Endodermal cell (in vitro differentiated cells): Measurements from ENCODE around the gene PRRT3. TPM values are rescaled to one million over a fixed set of nuclear protein-coding genes. Genes with fewer than 3 reads are reported as not detected.

Experiments used
- DNase-seq: peaks from one replicate; pipeline ENCODE4 v3.0.0-alpha.2; 2017
- H3K27ac ChIP-seq: 2 replicates; pipeline ENCODE4 v1.5.1; 2013; ENCODE audit warnings: mild to moderate bottlenecking, low read depth, low read length, moderate library complexity
- H3K27me3 ChIP-seq: 2 replicates; pipeline ENCODE4 v1.6.1; 2013; ENCODE audit warnings: mild to moderate bottlenecking, low read length, moderate library complexity; ENCODE audit not compliant: insufficient read depth, control insufficient read depth, poor library complexity, severe bottlenecking
- H3K36me3 ChIP-seq: 2 replicates; pipeline ENCODE4 v1.7.0; 2013; ENCODE audit warnings: mild to moderate bottlenecking, low read length, moderate library complexity; ENCODE audit not compliant: control insufficient read depth, insufficient read depth
- H3K4me1 ChIP-seq: one replicate; pipeline ENCODE4 v1.7.0; 2013; ENCODE audit warnings: low read length; ENCODE audit not compliant: control insufficient read depth, insufficient read depth
- H3K4me3 ChIP-seq: 2 replicates; pipeline ENCODE4 v1.5.1; 2013; ENCODE audit warnings: mild to moderate bottlenecking, low read length, moderate library complexity
- H3K9ac ChIP-seq: 2 replicates; pipeline ENCODE4 v1.6.1; 2013; ENCODE audit warnings: mild to moderate bottlenecking, low read length, moderate library complexity; ENCODE audit not compliant: poor library complexity, severe bottlenecking; ENCODE audit errors: extremely low read depth
- H3K9me3 ChIP-seq: 2 replicates; pipeline ENCODE4 v1.6.1; 2013; ENCODE audit warnings: mild to moderate bottlenecking, low read length, moderate library complexity; ENCODE audit not compliant: control insufficient read depth
- H3K27ac Mint-ChIP-seq: 2 replicates; pipeline ENCODE4 v1.8.0; 2020; ENCODE audit warnings: mixed read lengths
- H3K27me3 Mint-ChIP-seq: 2 replicates; pipeline ENCODE4 v1.8.0; 2021; ENCODE audit warnings: mild to moderate bottlenecking, mixed read lengths; ENCODE audit not compliant: insufficient read depth
- H3K36me3 Mint-ChIP-seq: 2 replicates; pipeline ENCODE4 v1.8.0; 2020; ENCODE audit warnings: low read depth, mixed read lengths
- H3K4me1 Mint-ChIP-seq: 2 replicates; pipeline ENCODE4 v1.8.0; 2020; ENCODE audit warnings: mixed read lengths
- H3K4me3 Mint-ChIP-seq: 2 replicates; pipeline ENCODE4 v1.8.0; 2020; ENCODE audit warnings: mild to moderate bottlenecking, moderate library complexity, mixed read lengths
- H3K9me3 Mint-ChIP-seq: 2 replicates; pipeline ENCODE4 v1.8.0; 2020; ENCODE audit warnings: mild to moderate bottlenecking, mixed read lengths
- CTCF ChIP-seq: fragments of 200-600 bp; sonication (generic); conservative IDR thresholded peaks from 2 replicates; pipeline ENCODE4 v1.5.0; 2021; ENCODE audit warnings: antibody characterized with exemption, mild to moderate bottlenecking
- WGBS, 2 experiments: methylation state at CpG; one replicate each; pipeline versions ENCODE4 v1.1.5 to v1.1.7; 2013; ENCODE audit warnings: missing lambda C conversion rate in 2 of 2, mixed read lengths in 1 of 2; ENCODE audit not compliant: insufficient coverage in 1 of 2, insufficient read length in 1 of 2; 5-methylcytosine and 5-hydroxymethylcytosine counted together
- total RNA-seq, 2 donors: library from RNA; stranded (reverse); fragmentation: NEBNext Ultra II Directional in 1 of 2; extraction: Animal tissue kit (Norgen Biotek cat#: 25700) in 1 of 2; gene quantifications; 2 replicates in 1 of 2; 3 replicates in 1 of 2; pipeline ENCODE4 v1.2.1, GENCODE V29; 2021

PRRT3 gene
- total RNA-seq, 2 donors from 2014 or later, result 7.4 to 11.3 TPM

GRCh38 chr3:9918261-9919038, 33.8 kb downstream of the PRRT3 start:
- H3K9me3 ChIP-seq, result no peaks in the 10 kb centered on the region
- Mint-ChIP-seq H3K4me1 (peaks cover 16% of the 10 kb centered on the region), H3K9me3 (no peaks in the 10 kb centered on the region), H3K27ac (no peak overlapping the region), H3K27me3 (no peaks in the 10 kb centered on the region), H3K4me3 (no peak overlapping the region), H3K36me3 (no peaks in the 10 kb centered on the region)
- 76 to 93% methylated on average over 3 to 8 of the region's 8 CpGs for WGBS, 2 experiments
- peaks cover 10% of the 10 kb centered on the region for H3K27me3 ChIP-seq
- H3K4me3 ChIP-seq, result no peak overlapping the region
- TF ChIP-seq CTCF, result no peak
- no peaks in the 10 kb centered on the region for H3K36me3 ChIP-seq
- H3K27ac ChIP-seq, result no peak overlapping the region
- H3K4me1 ChIP-seq, result no peaks in the 10 kb centered on the region
- no peak overlapping the region for H3K9ac ChIP-seq
- no peak for DNase-seq

- no peaks in the 10 kb centered on the region for H3K9me3 Mint-ChIP-seq
- no peaks in the 10 kb centered on the region for H3K36me3 ChIP-seq
- H3K36me3 Mint-ChIP-seq, result no peaks in the 10 kb centered on the region
- H3K27me3 Mint-ChIP-seq, result no peaks in the 10 kb centered on the region
- H3K27ac Mint-ChIP-seq, result no peak overlapping the region
- H3K9ac ChIP-seq, result no peak overlapping the region
- peaks cover 10% of the 10 kb centered on the region for H3K27me3 ChIP-seq
- H3K4me1 ChIP-seq, result no peaks in the 10 kb centered on the region
- 94 to 98% methylated on average over 10 of the region's 10 CpGs for WGBS, 2 experiments
- H3K4me1 Mint-ChIP-seq, result peaks cover 16% of the 10 kb centered on the region
- no peak for DNase-seq
- no peaks in the 10 kb centered on the region for H3K9me3 ChIP-seq
- no peak overlapping the region for H3K4me3 Mint-ChIP-seq
- no peak overlapping the region for H3K4me3 ChIP-seq
- TF ChIP-seq CTCF, result no peak
- H3K27ac ChIP-seq, result no peak overlapping the region
These were observed 34.4 kb downstream of the PRRT3 start for GRCh38 chr3:9917820-9918219.

GRCh38 chr3:9916734-9917680, 35.2 kb downstream of the PRRT3 start, which contains the start of gene IL17RC:
Gene IL17RC (plus strand): TSS chr3:9917098. CDS start chr3:9917316, 218 bp downstream.
- peak within 1 kb of the TSS; percentile 78 for H3K4me3 ChIP-seq
- peaks cover 10% of the 10 kb centered on the region for H3K27me3 ChIP-seq
- Mint-ChIP-seq H3K9me3 (no peaks in the 10 kb centered on the region), H3K4me3 (peak within 1 kb of the TSS; percentile 69), H3K36me3 (no peaks in the 10 kb centered on the region), H3K27me3 (no peaks in the 10 kb centered on the region), H3K27ac (peak within 1 kb of the TSS; percentile 68), H3K4me1 (peaks cover 16% of the 10 kb centered on the region)
- no peaks in the 10 kb centered on the region for H3K36me3 ChIP-seq
- no peak for TF ChIP-seq CTCF
- WGBS, 2 experiments, result 37 to 64% methylated on average over 6 to 19 of the region's 19 CpGs
- H3K4me1 ChIP-seq, result no peaks in the 10 kb centered on the region
- peak within 1 kb of the TSS; percentile 38 for H3K9ac ChIP-seq
- H3K9me3 ChIP-seq, result no peaks in the 10 kb centered on the region
- DNase-seq, result peak; percentile 96
- peak within 1 kb of the TSS; percentile 66 for H3K27ac ChIP-seq
